Fibroblast of mammary gland (primary cell): ENCODE data around the gene MALSU1.
"Not testable (repeated sequence)": the region's sequence is repeated elsewhere in the genome, so short reads cannot be mapped to it uniquely, and the experiment has no call there.

ENCODE experiments used
- DNase-seq: peaks from one replicate; pipeline ENCODE4 v3.0.0-alpha.2; 2010; ENCODE audit warnings: low read depth
- H3K4me3 ChIP-seq: 2 replicates; pipeline ENCODE4 v1.5.1; 2011; ENCODE audit warnings: low read depth, mild to moderate bottlenecking, low read length, moderate library complexity; ENCODE audit not compliant: control insufficient read depth
- TF ChIP-seq, protein P1 (sequence below): conservative IDR thresholded peaks from 2 replicates; pipeline ENCODE4 v1.5.1; 2011; ENCODE audit warnings: low read depth, low read length, inconsistent platforms; ENCODE audit not compliant: control insufficient read depth, insufficient read depth

MALSU1 gene

DNA sequence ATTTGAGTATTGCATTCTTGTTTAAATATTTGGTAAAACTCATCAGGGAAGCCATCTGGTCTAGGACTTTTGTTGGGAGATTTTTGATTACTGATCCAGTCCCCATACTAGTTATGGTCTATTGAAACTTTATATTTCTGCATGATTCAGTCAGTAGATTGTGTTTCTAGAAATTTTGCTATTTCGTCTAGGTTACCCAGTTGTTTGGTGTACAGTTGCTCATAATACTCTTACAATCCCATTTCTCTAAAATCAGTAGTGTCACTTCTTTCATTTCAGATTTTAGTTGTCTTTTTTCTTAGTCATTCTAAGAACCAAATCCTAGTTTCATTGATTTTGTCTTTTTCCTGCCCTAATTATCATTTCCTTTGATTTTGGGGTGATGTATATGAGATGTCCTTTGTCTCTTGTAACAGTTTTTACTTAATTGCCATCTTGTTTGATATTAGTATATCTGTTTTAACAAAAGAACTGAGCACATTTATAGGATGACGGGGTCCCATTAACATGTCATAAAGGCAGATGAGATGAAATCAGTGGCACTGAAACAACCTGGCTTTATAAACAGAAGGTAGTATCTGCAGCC lies 7.9 kb downstream of the MALSU1 start:
- TF ChIP-seq, protein P1, sequence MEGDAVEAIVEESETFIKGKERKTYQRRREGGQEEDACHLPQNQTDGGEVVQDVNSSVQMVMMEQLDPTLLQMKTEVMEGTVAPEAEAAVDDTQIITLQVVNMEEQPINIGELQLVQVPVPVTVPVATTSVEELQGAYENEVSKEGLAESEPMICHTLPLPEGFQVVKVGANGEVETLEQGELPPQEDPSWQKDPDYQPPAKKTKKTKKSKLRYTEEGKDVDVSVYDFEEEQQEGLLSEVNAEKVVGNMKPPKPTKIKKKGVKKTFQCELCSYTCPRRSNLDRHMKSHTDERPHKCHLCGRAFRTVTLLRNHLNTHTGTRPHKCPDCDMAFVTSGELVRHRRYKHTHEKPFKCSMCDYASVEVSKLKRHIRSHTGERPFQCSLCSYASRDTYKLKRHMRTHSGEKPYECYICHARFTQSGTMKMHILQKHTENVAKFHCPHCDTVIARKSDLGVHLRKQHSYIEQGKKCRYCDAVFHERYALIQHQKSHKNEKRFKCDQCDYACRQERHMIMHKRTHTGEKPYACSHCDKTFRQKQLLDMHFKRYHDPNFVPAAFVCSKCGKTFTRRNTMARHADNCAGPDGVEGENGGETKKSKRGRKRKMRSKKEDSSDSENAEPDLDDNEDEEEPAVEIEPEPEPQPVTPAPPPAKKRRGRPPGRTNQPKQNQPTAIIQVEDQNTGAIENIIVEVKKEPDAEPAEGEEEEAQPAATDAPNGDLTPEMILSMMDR = no peak

DNA sequence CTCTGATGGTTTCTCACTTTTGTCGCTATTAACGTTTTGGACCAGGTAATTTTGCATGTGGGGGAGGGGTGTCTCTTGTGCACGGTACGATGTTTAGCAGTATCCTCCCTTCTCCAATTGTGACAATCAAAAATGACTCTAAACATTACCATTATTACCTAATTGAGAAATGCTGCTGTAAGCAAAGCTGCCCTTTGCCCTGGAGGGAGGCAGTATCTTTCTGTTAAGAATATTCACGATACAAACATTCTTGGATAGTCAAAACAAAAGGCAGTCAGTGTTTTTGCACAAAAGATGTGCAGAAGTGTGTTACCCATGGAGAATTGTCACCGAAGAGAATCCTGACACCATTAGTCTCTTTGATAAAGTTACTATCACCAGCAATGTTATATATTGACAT lies 9.6 kb downstream of the MALSU1 start:
- DNase-seq = no peak
- TF ChIP-seq, protein P1 = no peak

More for the DNA sequence above, 7.9 kb downstream of the MALSU1 start:
- no peak for DNase-seq
- H3K4me3 ChIP-seq = no peak overlapping the region

DNA sequence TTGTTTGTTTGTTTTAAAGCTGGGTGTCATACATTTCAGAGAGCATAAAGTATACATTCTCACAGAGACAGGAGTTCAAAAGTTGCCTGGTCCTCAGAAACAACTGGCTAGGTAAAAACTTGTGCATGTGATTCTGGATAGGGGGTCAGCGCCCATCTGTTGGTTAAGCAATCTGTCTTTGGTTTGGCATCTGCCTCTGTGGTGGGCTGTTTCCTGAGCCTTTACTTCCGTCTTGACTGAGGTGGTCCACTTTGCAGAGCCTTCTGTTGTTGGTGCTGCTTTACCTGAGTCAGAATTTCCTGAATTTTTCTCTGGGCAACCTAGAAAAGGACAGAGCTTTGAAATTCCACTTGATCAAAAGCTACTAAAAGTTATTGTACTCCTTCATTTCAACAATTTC lies 13.0 kb downstream of the MALSU1 start:
- DNase-seq = not testable (repeated sequence)

More for the DNA sequence above, 9.6 kb downstream of the MALSU1 start:
- H3K4me3 ChIP-seq = no peak overlapping the region

DNA sequence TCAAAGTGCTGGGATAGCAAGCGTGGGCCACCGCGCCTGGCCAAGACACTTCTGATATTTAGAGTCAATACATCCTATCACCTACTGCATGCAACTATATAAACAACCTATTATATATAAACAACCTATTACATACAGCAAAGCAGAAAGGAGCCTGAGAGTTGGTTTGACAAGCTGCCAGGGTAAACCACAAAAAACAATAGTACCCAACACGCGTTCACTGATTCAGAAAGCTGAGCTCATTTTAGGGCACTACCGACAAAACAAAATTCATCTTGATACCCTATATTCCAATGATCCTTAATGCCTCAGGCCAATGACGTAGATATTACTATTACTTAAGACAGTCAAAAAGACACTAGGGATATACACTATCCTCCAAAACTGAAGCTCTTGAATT lies 16.2 kb downstream of the MALSU1 start:
- H3K4me3 ChIP-seq = no peak overlapping the region
- DNase-seq = peak; percentile 46
- TF ChIP-seq, protein P1 = no peak

More for the DNA sequence above, 13.0 kb downstream of the MALSU1 start:
- not testable (repeated sequence) for H3K4me3 ChIP-seq

DNA sequence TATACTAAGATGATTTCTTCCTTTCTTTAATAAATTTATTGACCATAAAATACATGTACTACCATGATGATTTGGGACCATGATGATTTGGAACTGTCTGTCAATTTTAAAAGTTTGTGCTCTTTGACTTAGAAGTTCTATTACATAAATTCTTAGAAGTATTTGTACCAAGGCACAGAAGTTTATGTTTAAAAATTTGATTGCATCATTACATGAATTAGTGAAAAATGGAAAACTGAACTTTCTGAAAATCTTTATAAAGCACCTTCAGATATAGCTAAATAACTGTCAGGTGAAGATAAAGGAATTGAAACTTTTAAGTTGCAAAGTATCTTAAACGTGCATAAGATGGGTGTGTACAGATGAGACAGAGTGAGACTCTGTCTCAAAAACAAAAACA lies 32.0 kb downstream of the MALSU1 start:
- no peak overlapping the region for H3K4me3 ChIP-seq
- TF ChIP-seq, protein P1 = no peak
- no peak for DNase-seq

DNA sequence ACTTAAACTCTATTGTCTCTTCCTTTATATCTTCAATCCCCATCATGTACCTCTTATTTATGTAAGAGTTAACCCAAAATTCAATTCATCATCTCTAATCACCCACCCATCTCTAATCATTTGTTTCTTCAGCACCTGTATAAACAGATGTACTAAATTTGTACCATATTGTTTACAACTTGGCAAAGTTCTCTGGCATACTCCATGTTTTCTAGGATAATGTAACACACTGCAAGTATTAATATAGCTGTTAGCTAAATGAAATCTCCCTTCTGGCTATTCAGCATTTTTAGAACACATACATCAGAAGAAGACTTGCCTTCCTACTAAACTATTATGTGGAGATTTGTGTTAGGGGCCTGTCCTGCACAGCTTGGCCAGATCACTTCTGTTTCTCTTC lies 33.1 kb downstream of the MALSU1 start:
- no peak for DNase-seq
- TF ChIP-seq, protein P1 = no peak
- no peak overlapping the region for H3K4me3 ChIP-seq

DNA sequence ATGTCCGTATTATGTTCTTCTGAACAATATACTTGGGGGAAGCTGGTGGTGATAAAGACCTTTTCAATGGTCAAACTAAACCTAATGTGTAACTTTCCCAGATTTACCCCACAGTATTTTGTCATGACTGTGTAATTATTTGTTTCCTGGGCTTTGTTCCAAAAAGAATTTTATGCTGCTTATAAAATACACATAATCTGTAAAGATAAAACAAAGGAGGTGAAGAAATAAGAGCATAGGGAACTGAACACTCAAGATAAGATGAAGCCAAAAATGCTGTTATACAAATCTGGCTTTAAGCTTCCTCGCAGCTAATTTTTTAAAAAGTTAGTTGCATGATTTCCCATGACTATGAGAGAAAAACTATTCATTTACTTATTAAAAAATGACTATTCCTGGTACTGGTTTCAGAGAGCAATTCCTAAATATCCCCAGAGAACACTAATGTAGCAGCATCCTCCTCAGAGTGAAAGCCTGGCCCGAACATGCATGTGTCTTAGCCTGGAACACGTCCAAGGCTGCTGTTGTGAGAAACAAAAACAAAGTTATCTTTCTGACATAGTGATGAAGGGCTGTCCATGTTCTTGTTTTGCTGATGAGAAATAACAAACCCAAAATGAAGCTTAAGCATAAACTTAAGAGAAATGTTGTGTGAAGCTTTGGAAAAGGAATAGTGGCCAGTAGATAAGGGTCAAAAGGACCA lies 33.9 kb downstream of the MALSU1 start:
- TF ChIP-seq, protein P1 = no peak
- peak; percentile 62 for DNase-seq

More for the DNA sequence above, 33.9 kb downstream of the MALSU1 start:
- no peak overlapping the region for H3K4me3 ChIP-seq
